ENCODE measurements around the gene SNTG2.

- TF ChIP-seq CTCF (IDR thresholded peaks at IDR 0.05 in 8 of 11, conservative IDR thresholded peaks at IDR 0.05 in 3 of 11) (no peak), POLR2A (IDR thresholded peaks at IDR 0.05) (no peak)
Measured at GRCh38 chr2:1363367-1363766, 412.7 kb downstream of the SNTG2 start.

Data from spleen (tissue), 7 donors.